ENCODE data around the gene PATZ1.
A peak's percentile ranks its signal among the peaks of the same experiment; 100 is the strongest.
"Not testable (repeated sequence)": the region's sequence is repeated elsewhere in the genome, so short reads cannot be mapped to it uniquely, and the experiment has no call there.

PATZ1 gene

DNA sequence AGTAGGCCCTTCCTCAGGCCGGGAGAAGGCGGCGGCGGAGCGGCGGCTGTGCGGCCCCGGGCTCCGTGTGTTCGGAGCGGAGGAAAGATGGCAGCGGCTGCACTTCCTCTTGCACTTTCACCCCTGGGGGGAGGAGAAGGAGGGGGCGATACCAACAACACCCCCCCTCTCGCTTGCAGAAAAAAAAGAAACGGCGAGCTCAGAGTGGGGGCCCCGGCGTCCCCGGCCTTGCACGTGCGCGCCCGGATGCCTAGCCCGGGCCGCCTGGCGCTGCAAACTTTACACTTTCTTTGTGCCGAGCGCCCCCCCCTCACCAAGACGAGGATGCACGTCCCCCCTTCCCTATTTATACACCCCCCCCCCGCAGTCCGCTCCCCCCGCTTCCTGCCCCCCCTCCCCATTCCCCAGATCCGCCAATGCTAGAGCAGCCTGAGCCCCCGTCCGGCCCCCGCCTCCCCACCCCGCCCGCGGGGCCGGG is at the start of gene PATZ1:
PATZ1 (minus strand) TSS at position 92 of the 478 bp plus-strand sequence. CDS start 744 bp downstream, outside the sequence.
- DNase-seq (ENCODE audit: low read depth in 2 of 3, low spot score in 1 of 3) = peak; percentile 57 to 64 (median 57)

GRCh38 chr22:31394326-31394725 is 48.2 kb upstream of the PATZ1 start:
- DNase-seq (ENCODE audit: low read depth in 2 of 3, low spot score in 1 of 3) = no peak

DNA sequence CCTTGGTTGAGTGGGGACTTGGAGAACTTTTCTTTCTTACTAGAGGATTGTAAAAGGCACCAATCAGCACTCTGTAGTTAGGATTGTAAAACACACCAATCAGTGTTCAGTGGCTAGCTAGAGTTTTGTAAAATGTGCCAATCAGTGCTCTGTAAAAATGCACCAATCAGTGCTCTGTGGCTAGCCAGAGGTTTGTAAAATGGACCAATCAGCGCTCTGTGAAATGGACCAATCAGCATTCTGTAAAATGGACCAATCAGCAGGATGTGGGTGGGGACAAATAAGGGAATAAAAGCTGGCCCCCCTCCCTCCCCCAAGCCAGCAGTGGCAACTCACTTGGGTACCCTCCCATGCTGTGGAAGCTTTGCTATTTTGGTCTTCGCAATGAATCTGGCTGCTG is 47.7 kb upstream of the PATZ1 start:
- DNase-seq (ENCODE audit: low read depth in 2 of 3, low spot score in 1 of 3) = no peak

GRCh38 chr22:31378651-31379050 is 32.5 kb upstream of the PATZ1 start:
- not testable (repeated sequence) for DNase-seq (ENCODE audit: low read depth in 2 of 3, low spot score in 1 of 3)

DNA sequence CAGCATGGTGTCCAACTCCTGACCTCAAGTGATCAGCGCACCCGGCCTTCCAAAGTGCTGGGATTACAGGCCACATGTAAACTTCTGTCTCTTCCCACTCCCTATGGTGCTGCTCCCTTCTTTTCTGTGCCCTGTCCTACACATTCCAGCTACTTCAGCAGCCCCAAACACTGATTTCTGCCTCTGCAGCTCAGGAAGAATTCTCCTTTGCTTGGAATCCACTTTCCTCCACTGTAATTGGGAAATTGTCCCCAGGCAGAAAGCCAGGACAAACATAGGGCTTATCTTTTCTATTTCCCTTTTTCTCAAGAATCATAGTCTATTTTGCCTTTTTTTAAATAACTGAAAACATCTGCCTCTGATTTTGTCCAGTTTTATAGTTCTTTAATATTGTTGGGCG is 32.0 kb upstream of the PATZ1 start:
- no peak for DNase-seq (ENCODE audit: low read depth in 2 of 3, low spot score in 1 of 3)

- DNase-seq (ENCODE audit: low read depth in 2 of 3, low spot score in 1 of 3) = no peak
Observed at GRCh38 chr22:31377612-31378011, 31.5 kb upstream of the PATZ1 start.

- no peak for DNase-seq (ENCODE audit: low read depth in 2 of 3, low spot score in 1 of 3)
Observed at GRCh38 chr22:31367426-31367825, 21.3 kb upstream of the PATZ1 start.

DNA sequence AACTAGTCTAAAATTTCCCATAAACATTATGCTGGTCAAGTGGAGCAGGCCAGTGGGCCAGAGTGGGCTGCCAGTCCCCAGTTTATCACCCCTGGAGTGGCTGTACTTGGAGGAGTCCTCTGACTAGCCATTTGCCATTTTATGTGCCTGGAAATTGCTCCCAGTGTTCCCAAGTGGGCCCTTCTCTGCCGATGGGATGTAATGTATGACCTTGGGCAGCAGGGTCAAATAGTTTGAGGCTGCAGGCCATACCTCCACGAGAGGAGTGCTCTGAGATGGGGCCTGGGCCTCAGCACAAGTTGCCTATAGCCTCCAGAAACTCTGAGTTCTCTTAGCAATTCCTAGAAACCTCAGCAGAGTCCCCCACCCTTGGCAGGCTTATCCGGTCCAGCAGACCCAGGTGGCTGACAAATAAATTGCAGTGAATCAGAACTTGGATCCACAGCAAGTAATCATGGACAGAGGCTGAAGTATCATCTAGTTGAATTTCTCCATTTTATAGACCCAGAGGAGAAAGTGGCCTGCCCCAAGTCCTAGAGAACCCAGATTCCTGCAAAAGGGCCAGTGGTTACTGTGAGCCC is 17.8 kb upstream of the PATZ1 start:
- DNase-seq (ENCODE audit: low read depth in 2 of 3, low spot score in 1 of 3) = no peak

DNA sequence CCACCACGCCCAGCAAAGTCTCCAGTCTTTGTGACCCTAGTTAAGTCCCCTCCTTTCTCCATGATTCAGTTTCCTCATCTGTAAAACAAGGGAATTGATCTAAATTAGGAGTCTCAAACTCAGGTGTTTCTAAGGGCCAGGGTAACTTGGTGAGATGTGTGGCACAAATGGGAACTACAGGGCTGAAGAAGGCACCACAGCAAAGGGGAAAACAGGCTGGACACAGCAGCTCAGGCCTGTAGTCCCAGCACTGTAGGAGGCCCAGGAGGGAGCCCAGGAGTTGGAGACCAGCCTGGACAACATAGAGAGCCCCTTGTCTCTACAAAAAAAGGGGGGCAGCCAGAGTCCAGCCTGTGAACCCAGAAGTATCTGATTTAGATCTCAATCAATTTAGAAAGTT is 15.6 kb upstream of the PATZ1 start:
- no peak for DNase-seq (ENCODE audit: low read depth in 2 of 3, low spot score in 1 of 3)

- no peak for DNase-seq (ENCODE audit: low read depth in 2 of 3, low spot score in 1 of 3)
Observed at GRCh38 chr22:31360029-31360428, 13.9 kb upstream of the PATZ1 start.

DNA sequence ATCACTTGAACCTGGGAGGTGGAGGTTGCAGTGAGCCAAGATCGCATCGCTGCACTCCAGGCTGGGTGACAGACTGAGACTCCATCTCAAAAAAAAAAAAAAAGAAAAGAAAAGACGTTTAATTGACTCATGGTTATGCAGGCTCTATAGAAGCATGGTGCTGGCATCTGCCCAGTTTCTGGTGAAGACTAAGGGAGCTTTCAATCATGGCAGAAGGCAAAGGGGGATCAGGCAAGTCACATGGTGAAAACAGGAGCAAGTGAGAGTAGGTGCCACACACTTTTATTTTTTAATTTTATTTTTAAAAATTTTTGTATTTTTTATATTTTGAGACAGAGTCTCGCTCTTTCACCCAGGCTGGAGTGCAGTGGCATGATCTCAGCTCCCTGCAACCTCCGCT is 8.4 kb upstream of the PATZ1 start:
- DNase-seq (ENCODE audit: low read depth in 2 of 3, low spot score in 1 of 3) = no peak

- no peak for DNase-seq (ENCODE audit: low read depth in 2 of 3, low spot score in 1 of 3)
Observed at GRCh38 chr22:31350410-31350863, 4.3 kb upstream of the PATZ1 start.

- no peak for DNase-seq (ENCODE audit: low read depth in 2 of 3, low spot score in 1 of 3)
Observed at GRCh38 chr22:31349960-31350359, 3.8 kb upstream of the PATZ1 start.

DNA sequence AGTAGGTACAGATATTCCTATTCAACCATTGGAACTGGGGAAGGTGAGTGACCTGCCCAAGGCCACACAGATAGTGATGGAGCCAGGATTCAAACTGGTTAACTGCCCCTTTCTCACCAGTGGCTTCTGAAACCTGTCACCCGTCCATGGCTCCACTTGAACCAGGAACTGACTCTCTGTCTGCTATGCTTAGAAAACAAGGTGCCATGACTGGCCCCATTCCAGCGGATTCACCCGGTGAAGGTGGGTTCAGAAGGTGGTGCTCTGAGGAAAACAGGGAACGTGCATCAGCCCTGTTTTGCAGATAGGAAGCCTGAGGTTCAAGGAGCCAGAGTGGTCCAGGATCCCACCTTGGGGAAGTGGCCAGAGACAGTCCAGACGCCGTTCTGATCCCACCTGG is 2.6 kb upstream of the PATZ1 start:
- no peak for DNase-seq (ENCODE audit: low read depth in 2 of 3, low spot score in 1 of 3)

DNA sequence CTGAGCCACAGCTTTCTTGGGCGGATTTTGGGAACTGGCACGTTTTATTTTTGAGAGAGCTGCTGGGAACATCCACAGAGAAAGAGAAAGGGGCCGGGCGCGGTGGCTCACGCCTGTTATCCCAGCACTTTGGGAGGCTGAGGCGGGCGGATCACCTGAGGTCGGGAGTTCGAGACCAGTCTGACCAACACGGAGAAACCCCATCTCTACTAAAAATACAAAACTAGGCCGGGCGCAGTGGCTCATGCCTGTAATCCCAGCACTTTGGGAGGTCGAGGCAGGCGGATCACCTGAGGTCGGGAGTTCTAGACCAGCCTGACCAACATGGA is 1.8 kb upstream of the PATZ1 start:
- not testable (repeated sequence) for DNase-seq (ENCODE audit: low read depth in 2 of 3, low spot score in 1 of 3)

DNA sequence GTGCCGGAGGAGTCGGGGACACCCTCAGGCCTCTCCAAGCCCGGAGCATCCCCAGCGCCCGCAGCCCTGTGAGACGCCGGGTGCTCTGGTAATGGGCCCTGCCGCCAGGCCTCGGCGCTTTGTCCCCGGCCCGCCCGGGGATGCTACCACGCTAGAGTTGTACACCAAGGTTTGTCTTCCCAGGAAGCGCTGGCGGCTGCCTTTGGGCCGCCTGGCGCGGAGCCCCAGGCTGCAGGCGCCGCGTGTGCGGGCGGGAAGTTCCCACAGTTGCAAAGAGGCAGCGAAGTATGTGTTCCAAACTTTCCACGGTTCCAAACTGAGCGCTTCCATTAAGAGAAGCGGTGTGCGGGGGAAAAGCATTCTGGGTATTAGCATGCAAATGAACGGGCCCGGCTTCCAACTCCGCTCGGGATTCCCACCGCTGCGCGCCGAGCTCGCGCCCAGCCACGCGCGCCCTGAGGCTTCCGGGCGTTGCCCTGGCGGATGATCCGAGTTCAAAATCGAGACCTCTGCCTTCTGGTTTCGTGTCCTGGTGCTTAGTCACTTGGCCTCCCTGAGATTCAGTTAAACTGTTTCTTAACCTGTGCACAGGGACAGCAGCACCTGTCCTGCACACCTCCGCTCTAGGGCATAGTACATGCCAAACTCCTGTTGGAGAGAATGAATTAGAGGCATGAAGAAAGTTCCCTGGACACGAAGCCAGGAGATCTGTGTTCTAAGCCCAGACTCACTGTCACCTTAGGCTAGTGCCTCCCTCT is 1.3 kb upstream of the PATZ1 start:
- DNase-seq (ENCODE audit: low read depth in 2 of 3, low spot score in 1 of 3) = peak; percentile 50 to 70 (median 63)

GRCh38 chr22:31346733-31347250 is 646 bp upstream of the PATZ1 start:
- peak in 2 of 3 donors; percentile 20 to 29 for DNase-seq (ENCODE audit: low read depth in 2 of 3, low spot score in 1 of 3)

- peak; percentile 74 to 80 (median 77) for DNase-seq (ENCODE audit: low read depth in 2 of 3, low spot score in 1 of 3)
Observed at GRCh38 chr22:31345331-31346254, 553 bp downstream of the PATZ1 start.

- peak in 1 of 3 donors; percentile 14 for DNase-seq (ENCODE audit: low read depth in 2 of 3, low spot score in 1 of 3)
Observed at GRCh38 chr22:31344578-31345330, 1.4 kb downstream of the PATZ1 start.

DNA sequence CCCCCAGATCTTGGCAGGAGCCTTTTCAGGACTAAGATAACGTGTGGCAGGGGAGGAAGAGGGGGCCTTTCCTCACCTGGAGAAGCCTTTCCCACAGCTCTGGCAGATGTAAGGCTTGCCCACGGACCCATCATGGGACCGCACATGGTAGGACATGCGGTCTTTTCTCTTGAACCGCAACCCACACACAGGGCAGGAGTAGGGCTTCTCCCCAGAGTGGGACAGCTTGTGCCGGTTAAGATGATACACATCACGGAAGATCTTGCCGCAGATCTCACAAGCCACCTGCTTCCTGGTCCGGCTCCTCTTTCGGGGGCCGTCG is 1.9 kb downstream of the PATZ1 start:
- peak in 2 of 3 donors; percentile 19 to 22 for DNase-seq (ENCODE audit: low read depth in 2 of 3, low spot score in 1 of 3)
